GM12864 (cell line): ENCODE results near the gene PRDM5.

Source experiments
- DNase-seq: peaks from one replicate; pipeline ENCODE4 v3.0.0-alpha.2; 2011; ENCODE audit warnings: low read depth
- H3K4me3 ChIP-seq: 2 replicates; pipeline ENCODE4 v1.5.1; 2011; ENCODE audit warnings: mild to moderate bottlenecking, low read depth, low read length, control low read depth
- TF ChIP-seq, protein P1 (sequence below): IDR thresholded peaks from 2 replicates; pipeline ENCODE4 v1.5.1; 2011; ENCODE audit warnings: low read depth, mild to moderate bottlenecking, moderate library complexity, low read length, control low read depth, inconsistent platforms; ENCODE audit errors: missing control alignments

Gene PRDM5

DNA sequence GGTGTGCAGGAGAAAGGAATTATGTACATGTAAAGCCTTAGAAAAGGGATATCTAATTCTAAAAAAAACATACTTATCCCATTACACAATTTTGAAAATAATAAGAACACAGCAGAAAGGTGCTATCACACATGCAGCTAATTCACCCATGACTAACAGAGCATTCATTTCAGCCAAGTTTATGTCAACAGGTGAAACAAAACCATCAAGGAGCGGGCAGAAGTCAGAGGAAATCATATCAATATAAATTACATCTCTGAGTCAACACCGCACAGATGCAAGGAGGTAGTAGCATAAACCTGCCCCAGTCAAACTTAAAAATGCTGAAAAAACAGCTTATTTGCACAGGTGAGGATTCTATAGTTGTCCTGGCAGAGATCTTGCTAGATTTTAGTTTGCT is 197.9 kb downstream of the PRDM5 start:
- no peak overlapping the region for H3K4me3 ChIP-seq

DNA sequence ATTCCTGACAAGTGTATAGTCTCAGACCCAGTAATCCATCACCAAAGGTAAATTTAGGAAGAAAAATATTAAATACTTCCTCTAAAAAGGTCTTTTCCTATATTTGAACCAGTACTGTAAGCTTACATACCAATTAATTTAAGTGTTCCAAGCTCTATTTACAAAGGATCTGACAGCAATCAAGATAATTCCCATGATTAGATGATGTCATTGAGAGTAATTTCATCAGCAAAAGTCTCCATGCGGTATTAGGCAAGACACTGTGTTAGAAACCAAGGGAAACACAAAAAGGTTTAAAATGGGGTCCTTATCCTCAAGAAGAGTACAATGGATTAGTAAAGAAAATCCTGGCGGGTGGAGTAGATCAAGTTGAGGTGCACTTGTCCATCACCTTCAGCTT is 198.5 kb downstream of the PRDM5 start:
- DNase-seq, result no peak

More for the DNA sequence above, 197.9 kb downstream of the PRDM5 start:
- TF ChIP-seq, protein P1, sequence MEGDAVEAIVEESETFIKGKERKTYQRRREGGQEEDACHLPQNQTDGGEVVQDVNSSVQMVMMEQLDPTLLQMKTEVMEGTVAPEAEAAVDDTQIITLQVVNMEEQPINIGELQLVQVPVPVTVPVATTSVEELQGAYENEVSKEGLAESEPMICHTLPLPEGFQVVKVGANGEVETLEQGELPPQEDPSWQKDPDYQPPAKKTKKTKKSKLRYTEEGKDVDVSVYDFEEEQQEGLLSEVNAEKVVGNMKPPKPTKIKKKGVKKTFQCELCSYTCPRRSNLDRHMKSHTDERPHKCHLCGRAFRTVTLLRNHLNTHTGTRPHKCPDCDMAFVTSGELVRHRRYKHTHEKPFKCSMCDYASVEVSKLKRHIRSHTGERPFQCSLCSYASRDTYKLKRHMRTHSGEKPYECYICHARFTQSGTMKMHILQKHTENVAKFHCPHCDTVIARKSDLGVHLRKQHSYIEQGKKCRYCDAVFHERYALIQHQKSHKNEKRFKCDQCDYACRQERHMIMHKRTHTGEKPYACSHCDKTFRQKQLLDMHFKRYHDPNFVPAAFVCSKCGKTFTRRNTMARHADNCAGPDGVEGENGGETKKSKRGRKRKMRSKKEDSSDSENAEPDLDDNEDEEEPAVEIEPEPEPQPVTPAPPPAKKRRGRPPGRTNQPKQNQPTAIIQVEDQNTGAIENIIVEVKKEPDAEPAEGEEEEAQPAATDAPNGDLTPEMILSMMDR, result no peak
- DNase-seq, result no peak

DNA sequence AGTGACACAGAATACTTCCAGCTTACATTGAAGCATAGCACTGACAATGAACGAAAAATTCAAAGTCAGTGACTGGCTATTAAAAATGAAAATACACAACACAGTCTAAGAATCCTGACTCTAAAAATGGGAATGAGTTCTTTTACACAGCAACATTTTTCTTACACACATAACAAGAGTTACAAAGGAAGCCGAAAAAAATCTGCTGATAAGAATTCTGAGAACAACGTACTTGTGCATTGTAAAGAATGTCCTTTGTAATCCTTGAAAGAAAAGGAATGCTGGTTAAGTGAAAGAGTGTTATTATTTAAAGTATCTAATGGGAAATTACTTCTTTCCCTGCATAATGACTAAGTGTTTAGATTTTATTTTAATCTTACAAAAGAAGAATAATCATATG is 199.4 kb downstream of the PRDM5 start:
- no peak overlapping the region for H3K4me3 ChIP-seq
- TF ChIP-seq, protein P1, result no peak
- DNase-seq, result no peak

More for the DNA sequence above, 198.5 kb downstream of the PRDM5 start:
- no peak overlapping the region for H3K4me3 ChIP-seq
- TF ChIP-seq, protein P1, result no peak

DNA sequence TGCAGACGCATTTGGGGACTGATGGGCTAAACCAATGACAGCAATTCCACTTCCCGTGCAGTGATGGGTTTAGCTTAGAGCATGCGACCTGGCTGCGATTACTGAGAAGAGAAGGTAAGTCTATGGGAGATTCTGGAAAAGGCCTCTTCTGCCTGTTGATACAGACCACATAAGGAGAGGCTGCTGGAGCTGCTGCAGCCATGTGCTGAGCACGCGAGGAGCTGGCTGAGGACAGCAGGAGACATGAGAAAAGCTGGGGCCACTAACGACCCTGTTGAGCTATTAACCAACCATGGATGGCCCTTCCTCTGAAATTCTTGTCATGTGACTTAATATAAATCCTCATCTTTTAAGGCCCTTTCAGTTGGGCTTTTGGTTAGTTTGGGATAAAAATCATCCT is 199.9 kb downstream of the PRDM5 start:
- TF ChIP-seq, protein P1, result no peak
- H3K4me3 ChIP-seq, result no peak overlapping the region

DNA sequence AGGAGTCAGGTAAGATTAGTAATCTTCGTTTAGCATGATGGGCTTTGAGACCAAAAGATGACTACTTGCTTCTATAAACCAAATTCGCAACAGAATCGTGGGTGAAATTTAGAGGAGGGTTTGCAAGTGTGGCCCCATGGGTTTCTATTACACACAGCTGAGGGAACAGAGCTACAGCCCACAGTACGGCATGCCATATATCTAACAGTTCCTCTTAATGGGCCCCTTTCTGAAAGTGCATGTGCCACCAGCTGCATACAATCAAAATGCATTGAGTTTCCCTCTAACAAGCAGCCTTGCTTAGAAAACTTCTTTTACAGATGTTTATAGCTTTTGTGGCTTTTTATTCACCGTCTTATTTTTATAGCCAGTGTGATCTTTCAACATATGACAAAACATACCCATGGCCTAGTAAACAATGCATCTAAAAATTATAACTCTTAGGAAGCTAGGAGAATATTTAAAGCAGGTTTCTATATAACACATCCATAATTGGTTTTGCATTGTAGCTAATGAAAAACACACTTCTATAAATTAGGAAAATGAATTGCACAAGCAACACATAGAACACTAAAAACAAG is 202.1 kb downstream of the PRDM5 start:
- TF ChIP-seq, protein P1, result no peak
- H3K4me3 ChIP-seq, result no peak overlapping the region
- DNase-seq, result no peak

More for the DNA sequence above, 199.9 kb downstream of the PRDM5 start:
- DNase-seq, result no peak

DNA sequence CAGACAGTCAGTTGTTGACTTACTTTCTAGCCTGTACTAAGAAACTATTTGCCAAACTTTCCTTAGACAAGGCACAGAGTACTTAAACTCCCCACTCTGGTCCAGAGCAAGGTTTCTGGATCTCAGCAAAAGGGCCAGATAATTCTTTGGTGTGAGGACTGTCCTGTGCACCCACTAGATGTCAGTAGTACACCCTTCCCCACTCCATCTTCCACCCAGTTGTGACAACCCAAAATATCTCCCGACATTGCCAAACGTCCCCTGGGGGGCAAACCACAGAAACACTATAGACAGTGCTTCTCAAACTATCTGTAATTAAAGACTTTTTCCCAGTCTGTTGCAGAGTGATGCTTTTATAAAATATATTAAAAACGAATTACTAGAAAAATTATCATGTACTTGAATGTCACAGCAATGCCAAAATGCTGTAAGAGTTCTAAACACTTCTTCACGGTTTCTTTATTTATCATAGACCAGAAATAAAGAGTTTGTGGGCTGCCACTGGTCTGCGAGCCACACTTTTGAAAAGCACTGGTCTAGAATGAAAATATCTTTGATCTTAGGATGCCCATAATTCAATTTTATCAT is 203.5 kb downstream of the PRDM5 start:
- peak; percentile 8 for DNase-seq
- TF ChIP-seq, protein P1, result peak; percentile 79
- H3K4me3 ChIP-seq, result no peak overlapping the region

DNA sequence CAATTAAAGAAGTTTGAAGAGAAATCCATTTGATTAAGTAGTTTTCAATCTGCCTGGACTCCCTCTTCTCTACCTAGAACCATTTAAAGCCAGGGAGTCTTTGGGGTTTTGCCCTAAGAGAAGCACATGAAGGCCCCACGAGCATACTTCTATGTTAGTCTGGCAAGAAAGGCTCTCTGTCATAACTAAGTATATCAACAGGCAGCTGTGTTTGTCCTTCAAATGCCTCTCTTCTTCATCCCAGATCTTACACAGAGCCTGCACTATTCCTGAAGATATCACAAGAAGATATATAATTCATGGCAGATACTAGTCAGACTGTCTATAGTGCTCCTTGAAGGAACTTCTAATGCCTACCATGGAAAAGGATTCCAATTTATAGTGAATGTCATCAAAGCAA is 206.2 kb downstream of the PRDM5 start:
- TF ChIP-seq, protein P1, result no peak
- no peak for DNase-seq
- no peak overlapping the region for H3K4me3 ChIP-seq
